NOMO-1 treated with dmso at 0.1 percent for 144 hours (cell line): Measurements from ENCODE around the gene CATSPERD.
"Not testable (repeated sequence)": the region's sequence is repeated elsewhere in the genome, so short reads cannot be mapped to it uniquely, and the experiment has no call there.

Experiments used
- DNase-seq: peaks from one replicate; lab custom pipeline; 2025; ENCODE audit not compliant: unreplicated experiment; lab: John Stamatoyannopoulos, UW

CATSPERD gene

GRCh38 chr19:5719274-5719960, 1.0 kb upstream of the CATSPERD start:
- DNase-seq, result no peak

- DNase-seq, result no peak
These were observed 7.1 kb downstream of the CATSPERD start for GRCh38 chr19:5727453-5728050.

DNA sequence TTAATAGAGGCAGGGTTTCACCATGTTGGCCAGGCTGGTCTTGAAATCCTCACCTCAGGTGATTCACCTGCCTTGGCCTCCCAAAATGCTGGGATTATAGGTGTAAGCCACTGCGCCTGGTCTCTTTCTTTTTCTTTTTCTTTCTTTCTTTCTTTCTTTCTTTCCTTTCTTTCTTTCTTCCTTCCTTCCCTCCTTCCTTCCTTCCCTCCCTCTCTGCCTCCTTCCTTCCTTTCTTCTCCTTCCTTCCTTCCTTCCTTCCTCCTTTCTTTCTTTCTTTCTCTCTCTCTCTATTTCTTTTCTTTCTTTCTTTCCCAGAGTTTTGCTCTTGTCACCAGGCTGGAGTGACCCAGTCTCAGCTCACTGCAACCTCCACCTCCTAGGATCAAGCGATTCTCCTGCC, 12.7 kb downstream of the CATSPERD start:
- DNase-seq, result not testable (repeated sequence)

DNA sequence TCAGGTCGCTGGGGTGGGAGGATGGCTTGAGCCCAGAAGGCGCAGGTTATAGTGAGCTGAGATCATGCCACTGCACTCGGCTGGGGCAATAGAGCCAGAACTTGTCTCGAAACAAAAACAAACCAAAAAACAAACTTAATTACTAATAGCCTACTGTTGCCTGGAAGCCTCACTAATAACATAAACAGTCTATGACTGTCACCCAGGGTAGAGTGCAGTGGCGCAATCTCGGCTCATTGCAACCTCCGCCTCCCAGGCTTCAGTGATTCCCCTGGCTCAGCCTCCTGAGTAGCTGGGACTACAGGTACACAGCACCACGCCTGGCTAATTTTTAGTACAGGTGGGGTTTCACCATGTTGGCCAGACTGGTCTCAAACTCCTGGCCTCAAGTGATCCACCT, 18.0 kb downstream of the CATSPERD start:
- DNase-seq, result no peak

- no peak for DNase-seq
These were observed 21.6 kb downstream of the CATSPERD start for GRCh38 chr19:5742051-5742450.

DNA sequence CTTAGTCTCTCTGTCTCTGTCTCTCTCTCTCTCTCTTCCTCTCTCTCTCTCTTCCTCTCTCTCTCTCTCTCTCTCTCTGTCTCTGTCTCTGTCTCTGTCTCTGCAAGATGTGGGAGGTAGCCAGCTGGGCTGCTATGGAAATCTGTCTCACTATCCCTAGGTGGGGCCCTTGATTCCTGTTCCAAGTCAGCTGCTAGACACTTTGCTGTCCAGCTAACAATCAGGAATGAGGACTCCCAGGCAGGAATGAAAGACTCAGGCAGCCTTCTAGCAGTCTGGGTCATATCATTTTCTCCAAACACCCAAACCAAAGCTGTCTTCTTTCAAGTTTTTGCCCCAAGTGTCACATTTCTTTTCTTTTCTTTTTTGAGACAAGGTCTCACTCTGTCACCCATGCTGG, 23.2 kb downstream of the CATSPERD start:
- DNase-seq, result no peak

DNA sequence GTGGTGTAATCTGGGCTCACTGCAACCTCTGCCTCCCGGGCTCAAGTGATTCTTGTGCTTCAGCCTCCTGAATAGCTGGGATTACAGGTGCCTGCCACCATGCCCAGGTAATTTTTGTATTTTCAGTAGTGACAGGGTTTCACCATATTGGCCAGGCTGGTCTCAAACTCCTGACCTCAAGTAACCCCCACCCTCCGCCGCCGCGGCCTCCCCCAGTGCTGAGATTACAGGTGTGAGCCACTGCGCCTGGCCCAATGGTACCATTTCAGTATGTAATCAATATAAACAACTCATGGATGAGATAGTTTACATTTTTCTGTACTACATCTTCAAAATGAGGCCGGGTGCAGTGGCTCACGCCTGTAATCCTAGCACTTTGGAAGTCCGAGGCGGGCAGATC, 24.6 kb downstream of the CATSPERD start:
- not testable (repeated sequence) for DNase-seq

DNA sequence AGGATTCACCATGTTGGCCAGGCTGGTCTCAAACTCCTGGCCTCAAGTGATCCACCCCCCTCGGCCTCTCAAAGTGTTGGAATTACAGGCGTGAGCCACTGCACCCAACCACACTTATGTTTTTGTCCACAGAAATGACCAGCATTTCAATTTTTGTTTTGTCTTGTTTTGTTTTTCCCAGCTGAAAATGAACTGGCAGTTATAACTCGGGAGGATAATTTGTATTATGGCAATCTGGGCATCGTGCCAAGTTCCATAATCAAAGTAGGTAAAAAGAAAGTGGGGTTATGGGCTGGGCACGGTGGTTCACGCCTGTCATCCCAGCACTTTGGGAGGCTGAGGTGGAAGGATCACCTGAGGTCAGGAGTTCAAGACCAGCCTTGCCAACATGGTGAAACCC, 28.5 kb downstream of the CATSPERD start:
- not testable (repeated sequence) for DNase-seq

GRCh38 chr19:5749505-5749904, 29.1 kb downstream of the CATSPERD start:
- no peak for DNase-seq

GRCh38 chr19:5751709-5752108, 31.3 kb downstream of the CATSPERD start:
- DNase-seq, result no peak

- DNase-seq, result no peak
These were observed 33.3 kb downstream of the CATSPERD start for GRCh38 chr19:5753743-5754142.

GRCh38 chr19:5762608-5763217, 42.3 kb downstream of the CATSPERD start:
- no peak for DNase-seq

DNA sequence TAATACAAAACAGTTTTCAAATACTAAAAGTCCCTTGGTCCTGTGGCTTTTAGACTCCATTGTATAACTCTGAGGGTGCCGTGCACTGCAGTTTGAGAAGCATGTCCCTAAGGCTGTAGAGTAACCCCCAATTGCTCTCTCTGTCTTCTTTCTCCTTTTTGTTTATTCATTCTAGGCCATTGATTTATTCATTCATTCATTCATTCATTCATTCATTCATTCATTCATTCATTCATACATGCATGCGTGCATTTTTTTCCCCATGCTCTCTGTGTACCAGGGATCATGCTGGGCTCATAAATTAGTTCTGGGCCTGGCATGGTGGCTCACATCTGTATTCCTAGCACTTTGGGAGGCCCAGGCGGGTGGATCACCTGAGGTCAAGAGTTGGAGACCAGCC, 44.8 kb downstream of the CATSPERD start:
- no peak for DNase-seq

GRCh38 chr19:5767949-5768348, 47.5 kb downstream of the CATSPERD start:
- DNase-seq, result no peak

DNA sequence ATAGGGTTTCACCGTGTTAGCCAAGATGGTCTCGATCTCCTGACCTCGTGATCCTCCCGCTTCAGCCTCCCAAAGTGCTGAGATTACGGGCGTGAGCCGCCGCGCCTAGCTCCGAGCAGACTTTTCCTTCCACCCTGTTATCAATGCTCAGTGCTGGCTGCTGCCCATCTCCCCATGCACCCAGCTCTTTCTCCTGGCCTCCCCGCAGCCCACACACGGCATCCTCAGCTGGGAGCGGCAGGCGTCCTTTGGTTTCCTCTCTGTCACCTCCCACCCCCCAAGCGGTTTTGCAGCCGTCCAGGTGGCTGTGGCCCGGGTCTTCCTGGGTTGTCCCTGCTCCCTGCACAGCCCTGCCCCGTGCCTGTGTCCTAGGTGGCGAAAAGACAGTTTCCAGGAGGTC, 52.0 kb downstream of the CATSPERD start:
- no peak for DNase-seq

GRCh38 chr19:5773276-5773675, 52.8 kb downstream of the CATSPERD start:
- no peak for DNase-seq

DNA sequence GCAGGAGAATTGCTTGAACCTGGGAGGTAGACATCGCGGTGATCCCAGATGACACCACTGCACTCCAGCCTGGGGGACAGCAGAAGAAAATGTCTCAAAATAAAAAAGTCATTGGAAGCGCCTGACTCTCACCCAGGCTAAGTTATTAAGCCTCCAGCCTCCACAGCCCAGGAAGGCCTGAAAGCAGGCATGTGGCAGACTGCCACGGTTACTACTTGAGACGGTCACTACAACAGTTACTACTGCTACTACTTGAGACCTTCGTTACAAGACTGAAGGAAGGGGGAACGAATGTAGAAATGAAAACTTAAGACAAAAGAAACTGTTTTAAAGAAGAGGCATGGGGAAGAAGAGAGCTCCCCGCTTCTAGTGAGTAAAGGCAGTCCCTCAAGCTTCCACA, 54.5 kb downstream of the CATSPERD start:
- no peak for DNase-seq

DNA sequence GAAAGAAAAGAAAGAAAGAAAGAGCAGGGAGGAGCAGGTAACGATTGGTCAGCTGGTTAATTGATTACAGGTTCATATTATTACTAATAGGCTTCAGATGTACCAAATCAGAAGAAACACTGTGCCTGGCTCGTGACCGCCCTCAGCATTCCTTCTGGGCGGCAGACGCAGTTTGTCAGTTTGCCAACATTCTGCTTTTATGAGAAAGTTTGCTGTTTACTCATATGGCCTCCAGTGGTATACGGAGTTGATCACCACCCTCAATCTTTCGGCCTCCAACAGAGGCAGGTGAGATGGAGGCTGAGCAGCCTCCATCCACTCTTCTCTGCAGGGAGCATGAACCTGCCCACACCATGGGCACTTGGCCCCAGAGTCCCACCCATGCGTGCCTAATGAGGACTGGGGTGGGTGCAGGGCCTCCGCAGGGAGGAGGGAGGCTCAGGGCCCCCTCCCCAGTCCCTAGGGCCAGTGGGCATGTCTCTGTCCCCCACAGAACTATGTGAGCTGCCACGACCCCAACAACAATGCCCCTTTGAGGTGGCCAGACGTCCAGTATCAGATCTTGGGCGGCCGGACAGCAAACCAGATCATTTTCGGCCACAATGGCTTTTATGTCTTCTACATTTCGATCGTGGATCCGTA, 55.4 kb downstream of the CATSPERD start:
- DNase-seq, result no peak

DNA sequence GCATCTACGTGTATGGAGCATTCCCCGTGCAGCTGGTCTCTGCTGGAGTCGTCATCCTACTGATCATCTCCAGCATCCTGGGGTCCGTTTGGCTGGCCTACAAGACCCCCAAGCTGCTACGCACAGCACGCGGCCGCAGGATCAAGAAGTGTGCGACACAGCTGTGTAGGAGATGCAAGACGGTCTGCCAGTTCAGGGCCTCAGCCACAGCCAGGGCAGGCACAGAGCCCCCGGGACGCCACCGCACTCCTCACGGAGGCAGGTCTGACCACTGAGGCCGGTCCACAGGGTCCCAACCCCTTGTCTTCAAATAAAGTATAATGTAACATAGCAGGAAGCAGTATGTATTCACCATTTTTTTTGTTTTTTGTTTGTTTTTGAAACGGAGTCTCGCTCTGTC, 58.0 kb downstream of the CATSPERD start:
- no peak for DNase-seq

DNA sequence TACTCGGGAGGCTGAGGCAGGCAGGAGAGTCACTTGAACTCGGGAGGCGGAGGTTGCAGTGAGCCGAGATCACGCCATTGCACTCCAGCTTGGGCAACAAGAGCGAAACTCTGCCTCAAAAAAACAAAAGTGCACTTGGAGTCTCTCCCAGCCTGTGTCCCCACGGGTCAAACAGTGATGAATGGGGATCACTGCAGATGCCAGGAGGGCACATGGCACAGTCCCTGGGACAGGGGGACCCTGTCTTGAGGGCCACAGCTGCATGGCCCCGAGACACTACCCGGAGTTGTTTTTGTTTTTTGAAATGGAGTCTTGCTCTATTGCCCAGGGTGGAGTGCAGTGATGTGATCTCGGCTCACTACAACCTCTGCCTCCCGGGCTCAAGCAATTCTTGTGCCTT, 60.5 kb downstream of the CATSPERD start:
- DNase-seq, result not testable (repeated sequence)

GRCh38 chr19:5782322-5782721, 61.9 kb downstream of the CATSPERD start:
- no peak for DNase-seq
